Naive thymus-derived CD8-positive, alpha-beta T cell (primary cell): ENCODE measurements around the gene PRAMEF10. TPM values are rescaled to one million over a fixed set of nuclear protein-coding genes. Genes with fewer than 3 reads are reported as not detected.
"Not testable (repeated sequence)": the region's sequence is repeated elsewhere in the genome, so short reads cannot be mapped to it uniquely, and the experiment has no call there.

ENCODE experiments used
- ATAC-seq, 2 donors: fragments of 150-1000 bp; cut with Tn5 transposase in 1 of 2; sonication (Bioruptor Pico), chemical (Tn5 transposase) in 1 of 2; 1 replicate in 1 of 2; 2 replicates in 1 of 2; pipeline ENCODE4 v1.10.0; 2021; ENCODE audit warnings: mild to moderate bottlenecking in 2 of 2, moderate library complexity in 2 of 2
- POLR2A ChIA-PET: fragments of 350-600 bp; sonication (Branson Sonifier 250); formaldehyde crosslinking; loops from one replicate; lab custom pipeline; 2021; ENCODE audit warnings: antibody characterized with exemption; lab: Charles Lee
- DNase-seq, 10 donors: peaks; one replicate each; pipeline versions ENCODE4 v3.0.0 to v3.0.0-alpha.2; 2020 to 2022
- H3K27ac Mint-ChIP-seq, 10 donors: one replicate each; pipeline ENCODE4 v1.8.0; 2020 to 2022; ENCODE audit warnings: mild to moderate bottlenecking in 10 of 10, mixed read lengths in 10 of 10, moderate library complexity in 4 of 10, inconsistent platforms in 1 of 10
- H3K27me3 Mint-ChIP-seq, 5 donors: one replicate each; pipeline ENCODE4 v1.8.0; 2021 to 2022; ENCODE audit warnings: mixed read lengths in 5 of 5
- H3K36me3 Mint-ChIP-seq, 3 donors: one replicate each; pipeline ENCODE4 v1.8.0; 2020 to 2022; ENCODE audit warnings: mixed read lengths in 3 of 3, mild to moderate bottlenecking in 2 of 3, inconsistent platforms in 1 of 3
- H3K4me1 Mint-ChIP-seq, 4 donors: one replicate each; pipeline ENCODE4 v1.8.0; 2021 to 2022; ENCODE audit warnings: mixed read lengths in 4 of 4
- H3K4me3 Mint-ChIP-seq, 10 donors: one replicate each; pipeline ENCODE4 v1.8.0; 2020 to 2022; ENCODE audit warnings: mild to moderate bottlenecking in 10 of 10, mixed read lengths in 10 of 10, moderate library complexity in 6 of 10, inconsistent platforms in 1 of 10
- H3K9me3 Mint-ChIP-seq, 9 donors: one replicate each; pipeline ENCODE4 v1.8.0; 2020 to 2022; ENCODE audit warnings: mixed read lengths in 9 of 9, mild to moderate bottlenecking in 3 of 9, inconsistent platforms in 1 of 9, moderate library complexity in 1 of 9
- polyA plus RNA-seq, 3 donors: library from polyadenylated mRNA; unstranded; fragments of 300-500 nt; fragmentation: Illumina TruSeq; gene quantifications; one replicate each; pipeline ENCODE4 v1.2.3, GENCODE V29; 2021
- total RNA-seq, 8 experiments: library from RNA in 2 of 8; stranded (reverse) in 2 of 8; gene quantifications; one replicate each; pipeline ENCODE4 v1.2.3 and lab custom pipeline; 2021 to 2026

PRAMEF10 gene
- total and polyA plus RNA-seq, 5 experiments from 2014 or later = not detected

- Mint-ChIP-seq H3K27me3 (peaks cover 0 to 20% (median 6%) of the 10 kb centered on the region in 5 donors), H3K9me3 (peaks cover 0 to 47% (median 4%) of the 10 kb centered on the region in 9 donors), H3K36me3 (peaks cover 0 to 13% (median 0%) of the 10 kb centered on the region in 3 donors)
- POLR2A ChIA-PET, H3K4me1 Mint-ChIP-seq, H3K4me3 Mint-ChIP-seq, DNase-seq, H3K27ac Mint-ChIP-seq, ATAC-seq: not testable (repeated sequence)
Observed at GRCh38 chr1:12848620-12849019, 49.5 kb downstream of the PRAMEF10 start, which contains the start of gene HNRNPCL1. TSS of gene HNRNPCL1 (minus strand) at chr1:12848720. CDS start at chr1:12848289, 431 bp downstream.

Other genes with a start within 250 kb of the PRAMEF10 start
- not detected for gene AADACL3, start 182.2 kb downstream of the PRAMEF10 start, total RNA-seq
- gene AADACL3, start 182.2 kb downstream of the PRAMEF10 start, polyA plus RNA-seq = not detected
- gene CFAP107, start 152.1 kb downstream of the PRAMEF10 start, total RNA-seq = not detected
- gene CFAP107, start 152.1 kb downstream of the PRAMEF10 start, polyA plus RNA-seq = not detected
- not detected for gene PRAMEF12, start 124.5 kb downstream of the PRAMEF10 start, total RNA-seq
- not detected for gene PRAMEF12, start 124.5 kb downstream of the PRAMEF10 start, polyA plus RNA-seq
- gene PRAMEF1, start 106.9 kb downstream of the PRAMEF10 start, total RNA-seq = not detected
- gene PRAMEF1, start 106.9 kb downstream of the PRAMEF10 start, polyA plus RNA-seq = not detected
- not detected for gene PRAMEF11, start 66.9 kb downstream of the PRAMEF10 start, total RNA-seq
- gene PRAMEF11, start 66.9 kb downstream of the PRAMEF10 start, polyA plus RNA-seq = not detected
- gene HNRNPCL1, start 49.5 kb downstream of the PRAMEF10 start, total RNA-seq = not detected
- gene HNRNPCL1, start 49.5 kb downstream of the PRAMEF10 start, polyA plus RNA-seq = not detected
- not detected for gene PRAMEF2, start 41.2 kb downstream of the PRAMEF10 start, total RNA-seq
- not detected for gene PRAMEF2, start 41.2 kb downstream of the PRAMEF10 start, polyA plus RNA-seq
- not detected for gene PRAMEF4, start 12.1 kb downstream of the PRAMEF10 start, total RNA-seq
- gene PRAMEF4, start 12.1 kb downstream of the PRAMEF10 start, polyA plus RNA-seq = not detected
- gene PRAMEF7, start 18.3 kb upstream of the PRAMEF10 start, total RNA-seq = not detected
- gene PRAMEF7, start 18.3 kb upstream of the PRAMEF10 start, polyA plus RNA-seq = not detected
- not detected for gene PRAMEF6, start 49.3 kb upstream of the PRAMEF10 start, total RNA-seq
- gene PRAMEF6, start 49.3 kb upstream of the PRAMEF10 start, polyA plus RNA-seq = not detected
- not detected for gene PRAMEF27, start 158.3 kb upstream of the PRAMEF10 start, total RNA-seq
- gene PRAMEF27, start 158.3 kb upstream of the PRAMEF10 start, polyA plus RNA-seq = not detected
- not detected for gene HNRNPCL3, start 162.5 kb upstream of the PRAMEF10 start, total RNA-seq
- gene HNRNPCL3, start 162.5 kb upstream of the PRAMEF10 start, polyA plus RNA-seq = not detected
- gene PRAMEF25, start 172.5 kb upstream of the PRAMEF10 start, total RNA-seq = not detected
- not detected for gene PRAMEF25, start 172.5 kb upstream of the PRAMEF10 start, polyA plus RNA-seq
- gene HNRNPCL2, start 218.6 kb upstream of the PRAMEF10 start, total RNA-seq = not detected
- not detected for gene HNRNPCL2, start 218.6 kb upstream of the PRAMEF10 start, polyA plus RNA-seq